SK-N-SH (cell line): Measurements from ENCODE around the gene TNIP2. TPM values are rescaled to one million over a fixed set of nuclear protein-coding genes. Genes with fewer than 3 reads are reported as not detected.

Source experiments
- CTCF ChIA-PET: fragments of 300-600, 350-600 bp; formaldehyde crosslinking; extraction: SDS; loops from one replicate; lab custom pipeline; 2021; lab: Yijun Ruan, JAX
- POLR2A ChIA-PET: fragments of 350-600 bp; sonication (Branson Sonifier 250); formaldehyde crosslinking; extraction: SDS; loops from one replicate; lab custom pipeline; 2020; ENCODE audit warnings: antibody characterized with exemption, inconsistent platforms; lab: Yijun Ruan, JAX
- DNase-seq: peaks from one replicate; pipeline ENCODE4 v3.0.0; 2012
- H2AFZ ChIP-seq: fragments of 200-600 bp; sonication (generic); 2 replicates; pipeline ENCODE4 v1.8.1; 2016; ENCODE audit warnings: antibody characterized with exemption, mild to moderate bottlenecking, low read depth
- H3F3A ChIP-seq: fragments of 200-600 bp; sonication (generic); replicated peaks from 2 replicates; pipeline ENCODE3; 2016; ENCODE audit warnings: antibody characterized with exemption, mild to moderate bottlenecking; ENCODE audit not compliant: insufficient read depth
- H3K27ac ChIP-seq, 2 experiments: fragments of 200-500 bp in 1 of 2; fragments of 200-600 bp in 1 of 2; sonication (Bioruptor generic) in 1 of 2; sonication (generic), shearing (Covaris generic) in 1 of 2; 2 replicates each; pipeline versions ENCODE4 v1.5.1 to v1.6.1; 2014 to 2016; ENCODE audit warnings: low read depth in 2 of 2, inconsistent platforms in 1 of 2, low read length in 1 of 2, mild to moderate bottlenecking in 1 of 2, mixed read lengths in 1 of 2
- H3K27me3 ChIP-seq: fragments of 200-600 bp; sonication (generic), shearing (Covaris generic); 2 replicates; pipeline ENCODE4 v1.6.1; 2016; ENCODE audit warnings: mixed run types; ENCODE audit not compliant: insufficient read depth
- H3K36me3 ChIP-seq, 2 experiments: fragments of 200-500 bp in 1 of 2; fragments of 200-600 bp in 1 of 2; sonication (Bioruptor generic) in 1 of 2; sonication (generic) in 1 of 2; replicated peaks in 1 of 2; 2 replicates each; pipeline versions ENCODE3 to v1.5.1; 2014 to 2016; ENCODE audit warnings: low read length in 1 of 2, mild to moderate bottlenecking in 1 of 2; ENCODE audit not compliant: insufficient read depth in 2 of 2, control insufficient read depth in 1 of 2
- H3K4me1 ChIP-seq, 2 experiments: fragments of 200-500 bp in 1 of 2; fragments of 200-600 bp in 1 of 2; sonication (Bioruptor generic) in 1 of 2; sonication (generic), shearing (Covaris generic) in 1 of 2; 2 replicates each; pipeline versions ENCODE4 v1.5.1 to v1.6.1; 2014 to 2016; ENCODE audit warnings: low read depth in 1 of 2, low read length in 1 of 2, mixed run types in 1 of 2; ENCODE audit not compliant: insufficient read depth in 2 of 2, control insufficient read depth in 1 of 2
- H3K4me2 ChIP-seq: fragments of 200-600 bp; sonication (generic), shearing (Covaris generic); 2 replicates; pipeline ENCODE4 v1.6.1; 2017; ENCODE audit warnings: mixed run types
- H3K4me3 ChIP-seq, 2 experiments: fragments of 200-500 bp in 1 of 2; fragments of 200-600 bp in 1 of 2; sonication (Bioruptor generic) in 1 of 2; sonication (generic), shearing (Covaris generic) in 1 of 2; 2 replicates each; pipeline versions ENCODE4 v1.5.1 to v1.8.1; 2014 to 2016; ENCODE audit warnings: low read depth in 2 of 2, inconsistent platforms in 1 of 2, low read length in 1 of 2, mild to moderate bottlenecking in 1 of 2, mixed read lengths in 1 of 2, moderate library complexity in 1 of 2
- H3K79me2 ChIP-seq: fragments of 200-600 bp; sonication (generic); 2 replicates; pipeline ENCODE4 v1.8.1; 2017; ENCODE audit warnings: mild to moderate bottlenecking; ENCODE audit not compliant: insufficient read depth
- H3K9ac ChIP-seq: fragments of 200-600 bp; sonication (generic); 2 replicates; pipeline ENCODE4 v1.6.1; 2017; ENCODE audit warnings: mixed run types
- H3K9me2 ChIP-seq: fragments of 200-600 bp; sonication (generic); 2 replicates; pipeline ENCODE4 v1.6.1; 2017; ENCODE audit warnings: mixed run types
- H3K9me3 ChIP-seq: fragments of 200-600 bp; sonication (generic); 2 replicates; pipeline ENCODE4 v1.6.1; 2017; ENCODE audit warnings: mixed run types, mild to moderate bottlenecking, moderate library complexity
- H4K20me1 ChIP-seq: fragments of 200-600 bp; sonication (generic); 2 replicates; pipeline ENCODE4 v1.6.1; 2017; ENCODE audit warnings: mild to moderate bottlenecking, mixed run types; ENCODE audit not compliant: insufficient read depth
- CHD2 ChIP-seq: fragments of 150-350 bp; IDR thresholded peaks from 2 replicates; pipeline ENCODE4 v1.6.1; 2018; ENCODE audit warnings: low read length; ENCODE audit not compliant: partially characterized antibody
- ELF1 ChIP-seq: IDR thresholded peaks from 2 replicates; pipeline ENCODE4 v1.4.0; 2012
- EZH2phosphoT487 ChIP-seq: fragments of 200-600 bp; sonication (generic); IDR thresholded peaks from 2 replicates; pipeline ENCODE4 v1.6.1; 2017; ENCODE audit warnings: low read depth, mixed run types, mild to moderate bottlenecking, antibody characterized with exemption, moderate library complexity, borderline replicate concordance
- FOXM1 ChIP-seq: IDR thresholded peaks from 2 replicates; pipeline ENCODE4 v1.4.0; 2012; ENCODE audit warnings: low read depth, mild to moderate bottlenecking
- GABPA ChIP-seq: IDR thresholded peaks from 2 replicates; pipeline ENCODE4 v1.4.0; 2012; ENCODE audit warnings: low read depth, mild to moderate bottlenecking
- IRF3 ChIP-seq: fragments of 150-350 bp; IDR thresholded peaks from 2 replicates; pipeline ENCODE4 v1.6.1; 2016; ENCODE audit warnings: mild to moderate bottlenecking, low read depth, low read length
- MXI1 ChIP-seq: IDR thresholded peaks from 2 replicates; pipeline ENCODE4 v1.6.1; 2012; ENCODE audit warnings: mild to moderate bottlenecking, low read depth, low read length, improper control_type of control experiment
- NFIC ChIP-seq: IDR thresholded peaks from 2 replicates; pipeline ENCODE4 v1.4.0; 2012; ENCODE audit warnings: borderline replicate concordance
- PBX3 ChIP-seq: IDR thresholded peaks from 2 replicates; pipeline ENCODE4; 2012
- RCOR1 ChIP-seq: fragments of 150-350 bp; IDR thresholded peaks from 2 replicates; pipeline ENCODE4 v1.6.1; 2017; ENCODE audit warnings: antibody characterized with exemption, low read length
- RFX5 ChIP-seq: IDR thresholded peaks from 2 replicates; pipeline ENCODE4 v1.6.1; 2012; ENCODE audit warnings: mild to moderate bottlenecking, improper control_type of control experiment, low read length
- SIN3A ChIP-seq: IDR thresholded peaks from 2 replicates; pipeline ENCODE4 v1.6.1; 2012; ENCODE audit warnings: low read depth, mild to moderate bottlenecking, low read length, moderate library complexity, borderline replicate concordance
- TAF1 ChIP-seq: IDR thresholded peaks from 2 replicates; pipeline ENCODE4 v1.6.1; 2012; ENCODE audit warnings: low read depth, mild to moderate bottlenecking, low read length, moderate library complexity, borderline replicate concordance
- TCF12 ChIP-seq: IDR thresholded peaks from 2 replicates; pipeline ENCODE4 v1.4.0; 2012
- TEAD4 ChIP-seq: IDR thresholded peaks from 2 replicates; pipeline ENCODE4 v1.4.0; 2012; ENCODE audit warnings: mild to moderate bottlenecking, borderline replicate concordance; ENCODE audit not compliant: insufficient read depth
- WGBS: methylation state at CpG from one replicate; pipeline ENCODE4 v1.1.6; 2017; ENCODE audit warnings: low lambda C conversion rate; 5-methylcytosine and 5-hydroxymethylcytosine counted together
- polyA plus RNA-seq, 3 experiments: library from polyadenylated mRNA; depleted of rRNA; stranded (reverse); fragments of >200 nt; gene quantifications; 2 replicates each; pipeline ENCODE4 v1.2.3, GENCODE V29; 2012
- TF ChIP-seq, protein P1 (sequence below): IDR thresholded peaks from 2 replicates; pipeline ENCODE4 v1.6.1; 2012; ENCODE audit warnings: mild to moderate bottlenecking, low read depth, low read length, moderate library complexity
- TF ChIP-seq, protein P2 (sequence below): IDR thresholded peaks from 2 replicates; pipeline ENCODE4 v1.4.0; 2012; ENCODE audit warnings: low read depth
- TF ChIP-seq, protein P3 (sequence below): IDR thresholded peaks from 2 replicates; pipeline ENCODE4 v1.4.0; 2012; ENCODE audit warnings: low read depth, borderline replicate concordance

TNIP2 gene
- polyA plus RNA-seq, 1 of the 3 experiments (the other 2 are of a cell fraction): 78.9 TPM

DNA sequence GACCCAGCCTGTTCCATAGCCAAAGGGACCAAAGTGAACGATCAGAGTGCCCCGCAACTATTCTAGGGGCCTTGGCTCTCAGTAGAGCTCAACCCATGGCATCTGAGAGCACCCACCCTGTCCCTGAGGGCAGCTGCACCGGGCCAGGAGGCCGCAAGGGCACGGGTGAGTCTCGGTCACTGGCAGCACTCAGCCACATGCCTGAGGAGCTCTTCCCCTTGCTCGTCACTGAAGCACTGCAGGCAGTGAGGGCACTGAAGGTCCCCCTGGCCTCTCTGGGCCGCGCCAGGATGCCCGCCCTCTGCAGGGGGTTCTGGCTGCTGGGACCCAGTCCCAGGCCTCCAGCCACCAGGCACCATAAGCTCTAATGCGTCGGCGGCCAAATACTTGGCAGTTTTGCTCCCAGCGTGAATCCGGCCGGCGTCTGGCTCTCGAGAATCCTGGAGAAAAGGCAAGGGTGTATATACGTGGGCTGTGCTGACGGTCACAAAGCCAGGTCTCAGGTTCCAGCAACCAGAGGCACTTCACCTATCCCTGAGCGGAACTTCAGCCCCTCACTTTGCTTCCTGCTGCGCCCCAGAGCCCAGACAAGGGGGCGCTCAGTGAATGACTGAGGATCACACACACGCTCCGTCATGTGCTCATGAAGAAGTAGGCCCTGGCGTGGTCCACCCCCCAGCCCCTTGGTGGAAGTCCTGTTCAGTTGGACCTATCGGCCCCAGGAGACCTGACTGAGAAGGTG lies 13.9 kb downstream of the TNIP2 start:
- Histone ChIP-seq H3K27ac (peak overlapping the region in 1 of 2 experiments; percentile 15; a peak in 1 of 4 replicates), H3K36me3 (peaks cover 3 to 49% of the 10 kb centered on the region in 2 experiments), H3K9me3 (no peaks in the 10 kb centered on the region), H3K4me3 (no peak overlapping the region), H3K4me1 (peaks cover 0 to 10% of the 10 kb centered on the region in 2 experiments; a peak in 2 of 4 replicates), H2AFZ (no peak overlapping the region), H3K9ac (no peak overlapping the region), H3F3A (peaks cover 5% of the 10 kb centered on the region), H4K20me1 (no peaks in the 10 kb centered on the region), H3K27me3 (no peaks in the 10 kb centered on the region), H3K79me2 (no peaks in the 10 kb centered on the region), H3K9me2 (no peaks in the 10 kb centered on the region), H3K4me2 (no peak overlapping the region)
- ChIA-PET POLR2A (no interaction called here), CTCF (no interaction called here)
- no peak for DNase-seq
- TF ChIP-seq TAF1 (no peak), RCOR1 (no peak), GABPA (no peak), CHD2 (no peak), FOXM1 (no peak), IRF3 (no peak), PBX3 (no peak), TCF12 (no peak), MXI1 (no peak), ELF1 (no peak), RFX5 (no peak), EZH2phosphoT487 (no peak), TEAD4 (no peak), SIN3A (no peak), NFIC (no peak)
- TF ChIP-seq, protein P1, sequence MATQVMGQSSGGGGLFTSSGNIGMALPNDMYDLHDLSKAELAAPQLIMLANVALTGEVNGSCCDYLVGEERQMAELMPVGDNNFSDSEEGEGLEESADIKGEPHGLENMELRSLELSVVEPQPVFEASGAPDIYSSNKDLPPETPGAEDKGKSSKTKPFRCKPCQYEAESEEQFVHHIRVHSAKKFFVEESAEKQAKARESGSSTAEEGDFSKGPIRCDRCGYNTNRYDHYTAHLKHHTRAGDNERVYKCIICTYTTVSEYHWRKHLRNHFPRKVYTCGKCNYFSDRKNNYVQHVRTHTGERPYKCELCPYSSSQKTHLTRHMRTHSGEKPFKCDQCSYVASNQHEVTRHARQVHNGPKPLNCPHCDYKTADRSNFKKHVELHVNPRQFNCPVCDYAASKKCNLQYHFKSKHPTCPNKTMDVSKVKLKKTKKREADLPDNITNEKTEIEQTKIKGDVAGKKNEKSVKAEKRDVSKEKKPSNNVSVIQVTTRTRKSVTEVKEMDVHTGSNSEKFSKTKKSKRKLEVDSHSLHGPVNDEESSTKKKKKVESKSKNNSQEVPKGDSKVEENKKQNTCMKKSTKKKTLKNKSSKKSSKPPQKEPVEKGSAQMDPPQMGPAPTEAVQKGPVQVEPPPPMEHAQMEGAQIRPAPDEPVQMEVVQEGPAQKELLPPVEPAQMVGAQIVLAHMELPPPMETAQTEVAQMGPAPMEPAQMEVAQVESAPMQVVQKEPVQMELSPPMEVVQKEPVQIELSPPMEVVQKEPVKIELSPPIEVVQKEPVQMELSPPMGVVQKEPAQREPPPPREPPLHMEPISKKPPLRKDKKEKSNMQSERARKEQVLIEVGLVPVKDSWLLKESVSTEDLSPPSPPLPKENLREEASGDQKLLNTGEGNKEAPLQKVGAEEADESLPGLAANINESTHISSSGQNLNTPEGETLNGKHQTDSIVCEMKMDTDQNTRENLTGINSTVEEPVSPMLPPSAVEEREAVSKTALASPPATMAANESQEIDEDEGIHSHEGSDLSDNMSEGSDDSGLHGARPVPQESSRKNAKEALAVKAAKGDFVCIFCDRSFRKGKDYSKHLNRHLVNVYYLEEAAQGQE: no peak
- TF ChIP-seq, protein P2, sequence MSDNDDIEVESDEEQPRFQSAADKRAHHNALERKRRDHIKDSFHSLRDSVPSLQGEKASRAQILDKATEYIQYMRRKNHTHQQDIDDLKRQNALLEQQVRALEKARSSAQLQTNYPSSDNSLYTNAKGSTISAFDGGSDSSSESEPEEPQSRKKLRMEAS: no peak
- TF ChIP-seq, protein P3, sequence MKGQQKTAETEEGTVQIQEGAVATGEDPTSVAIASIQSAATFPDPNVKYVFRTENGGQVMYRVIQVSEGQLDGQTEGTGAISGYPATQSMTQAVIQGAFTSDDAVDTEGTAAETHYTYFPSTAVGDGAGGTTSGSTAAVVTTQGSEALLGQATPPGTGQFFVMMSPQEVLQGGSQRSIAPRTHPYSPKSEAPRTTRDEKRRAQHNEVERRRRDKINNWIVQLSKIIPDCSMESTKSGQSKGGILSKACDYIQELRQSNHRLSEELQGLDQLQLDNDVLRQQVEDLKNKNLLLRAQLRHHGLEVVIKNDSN: no peak
- 95% methylated on average over 24 of the region's 27 CpGs for WGBS
